Measurements from ENCODE around the gene CREB5. TPM values are rescaled to one million over a fixed set of nuclear protein-coding genes. Genes with fewer than 3 reads are reported as not detected.

CREB5 gene
- total and polyA plus RNA-seq, 10 donors = 0.88 to 56.8 (median 23.5) TPM

GRCh38 chr7:28759475-28759971 lies 347.2 kb downstream of the CREB5 start:
- intact Hi-C loops (cut with DNase I; ENCODE audit: low total_unique reads) = no loop called here
- no peak for DNase-seq

GRCh38 chr7:28761505-28761904 lies 349.2 kb downstream of the CREB5 start:
- Histone ChIP-seq H3K4me3 (no peak overlapping the region), H3K27me3 (replicated peaks in 1 of 7) (no peaks in the 10 kb centered on the region), H3K27ac (no peak overlapping the region), H3K9me3 (no peaks in the 10 kb centered on the region), H3K36me3 (peaks cover 0 to 17% (median 0%) of the 10 kb centered on the region in 6 donors), H3K4me1 (no peaks in the 10 kb centered on the region)
- intact Hi-C loops (cut with DNase I; ENCODE audit: low total_unique reads) = no loop called here
- WGBS, 5 donors = 86 to 94% (median 92%) methylated on average over 2 of the region's 2 CpGs
- no peak for DNase-seq
- TF ChIP-seq CTCF (IDR thresholded peaks at IDR 0.05 in 8 of 11, conservative IDR thresholded peaks at IDR 0.05 in 3 of 11) (no peak), POLR2A (IDR thresholded peaks at IDR 0.05) (no peak), POLR2AphosphoS5 (IDR thresholded peaks at IDR 0.05) (no peak)

More at GRCh38 chr7:28759475-28759971, 347.2 kb downstream of the CREB5 start:
- TF ChIP-seq POLR2A (IDR thresholded peaks at IDR 0.05) (no peak), POLR2AphosphoS5 (IDR thresholded peaks at IDR 0.05) (no peak), CTCF (IDR thresholded peaks at IDR 0.05 in 8 of 11, conservative IDR thresholded peaks at IDR 0.05 in 3 of 11) (no peak)
- Histone ChIP-seq H3K27me3 (replicated peaks in 1 of 7) (no peaks in the 10 kb centered on the region), H3K4me1 (no peaks in the 10 kb centered on the region), H3K27ac (no peak overlapping the region), H3K4me3 (no peak overlapping the region), H3K9me3 (no peaks in the 10 kb centered on the region), H3K36me3 (peaks cover 0 to 21% (median 0%) of the 10 kb centered on the region in 6 donors)
- WGBS, 5 donors = 86 to 91% (median 91%) methylated on average over 5 of the region's 5 CpGs

- H3K27me3 ChIP-seq (replicated peaks in 1 of 7) = no peaks in the 10 kb centered on the region
- H3K36me3 ChIP-seq = peaks cover 0 to 8% (median 0%) of the 10 kb centered on the region in 6 donors
- H3K4me3 ChIP-seq = no peak overlapping the region
- TF ChIP-seq CTCF (IDR thresholded peaks at IDR 0.05 in 8 of 11, conservative IDR thresholded peaks at IDR 0.05 in 3 of 11) (no peak), POLR2AphosphoS5 (IDR thresholded peaks at IDR 0.05) (no peak), POLR2A (IDR thresholded peaks at IDR 0.05) (no peak)
- DNase-seq = no peak
- H3K27ac ChIP-seq = no peak overlapping the region
- 78 to 91% (median 85%) methylated on average over 1 of the region's 1 CpG for WGBS, 5 donors
- no peaks in the 10 kb centered on the region for H3K9me3 ChIP-seq
- H3K4me1 ChIP-seq = no peaks in the 10 kb centered on the region
- intact Hi-C loops (cut with DNase I; ENCODE audit: low total_unique reads) = no loop called here
Measured at GRCh38 chr7:28762651-28763050, 350.3 kb downstream of the CREB5 start.

- Histone ChIP-seq H3K4me1 (no peaks in the 10 kb centered on the region), H3K27me3 (replicated peaks in 1 of 7) (no peaks in the 10 kb centered on the region), H3K27ac (no peak overlapping the region), H3K36me3 (no peaks in the 10 kb centered on the region), H3K4me3 (no peak overlapping the region), H3K9me3 (no peaks in the 10 kb centered on the region)
- WGBS, 5 donors = 82 to 96% (median 86%) methylated on average over 4 of the region's 4 CpGs
- no peak for DNase-seq
- TF ChIP-seq POLR2A (IDR thresholded peaks at IDR 0.05) (no peak), CTCF (IDR thresholded peaks at IDR 0.05 in 8 of 11, conservative IDR thresholded peaks at IDR 0.05 in 3 of 11) (no peak), POLR2AphosphoS5 (IDR thresholded peaks at IDR 0.05) (no peak)
- intact Hi-C loops (cut with DNase I; ENCODE audit: low total_unique reads) = no loop called here
Measured at GRCh38 chr7:28766359-28766758, 354.0 kb downstream of the CREB5 start.

Measured in spleen (tissue), 11 donors.